Thyroid gland (tissue), 4 donors: Measurements from ENCODE around the gene SMIM15. TPM values are rescaled to one million over a fixed set of nuclear protein-coding genes. Genes with fewer than 3 reads are reported as not detected.

Source experiments
- DNase-seq, 2 donors: peaks; one replicate each; pipeline ENCODE4 v3.0.0-alpha.2; 2019
- H3K27ac ChIP-seq, 3 donors: fragments of 200-600 bp; sonication (generic); 1 replicate in 2 of 3; 2 replicates in 1 of 3; pipeline ENCODE4 v1.5.1; 2016 to 2019; ENCODE audit warnings: mild to moderate bottlenecking in 1 of 3, moderate library complexity in 1 of 3
- H3K27me3 ChIP-seq: fragments of 200-600 bp; sonication (generic); one replicate; pipeline ENCODE4 v1.5.1; 2019
- H3K36me3 ChIP-seq, 2 donors: fragments of 200-600 bp; sonication (generic); one replicate each; pipeline ENCODE4 v1.5.1; 2016 to 2019
- H3K4me1 ChIP-seq, 2 donors: fragments of 200-600 bp; sonication (generic); one replicate each; pipeline ENCODE4 v1.5.1; 2017 to 2019
- H3K4me3 ChIP-seq, 3 donors: fragments of 200-600 bp; sonication (generic); replicated peaks in 1 of 3; 1 replicate in 2 of 3; 2 replicates in 1 of 3; pipeline ENCODE4 v1.5.1; 2016; ENCODE audit warnings: mild to moderate bottlenecking in 1 of 3
- H3K9me3 ChIP-seq: fragments of 200-600 bp; sonication (generic); one replicate; pipeline ENCODE4 v1.5.1; 2017
- POLR2A ChIP-seq, 2 donors: fragments of 450-650 bp; IDR thresholded peaks; one replicate each; pipeline ENCODE4 v1.6.1; 2017; ENCODE audit warnings: antibody characterized with exemption in 2 of 2, mild to moderate bottlenecking in 2 of 2, moderate library complexity in 1 of 2
- WGBS, 2 donors: methylation state at CpG; one replicate each; pipeline ENCODE4 v1.1.5; 2017; 5-methylcytosine and 5-hydroxymethylcytosine counted together
- intact Hi-C: fragments of 100-400 bp; cut with DNase I; formaldehyde crosslinking; loops from one replicate; pipeline ENCODE4 v1.15.1; 2023
- total RNA-seq, 4 donors: library from RNA; depleted of rRNA; stranded (reverse); fragments of >200 nt; gene quantifications; one replicate each; pipeline ENCODE4 v1.2.3, GENCODE V29; 2016
- TF ChIP-seq, protein P1 (sequence below), 6 experiments: fragments of 200-600 bp in 3 of 6; fragments of 450-650 bp in 3 of 6; sonication (generic) in 3 of 6; IDR thresholded peaks; one replicate each; pipeline ENCODE4 v1.5.1; 2016 to 2019; ENCODE audit warnings: antibody characterized with exemption in 6 of 6, mild to moderate bottlenecking in 2 of 6, inconsistent platforms in 1 of 6, moderate library complexity in 1 of 6

Gene SMIM15
- total RNA-seq, 4 donors from 2014 or later = 37.4 to 55.9 (median 41.2) TPM

DNA sequence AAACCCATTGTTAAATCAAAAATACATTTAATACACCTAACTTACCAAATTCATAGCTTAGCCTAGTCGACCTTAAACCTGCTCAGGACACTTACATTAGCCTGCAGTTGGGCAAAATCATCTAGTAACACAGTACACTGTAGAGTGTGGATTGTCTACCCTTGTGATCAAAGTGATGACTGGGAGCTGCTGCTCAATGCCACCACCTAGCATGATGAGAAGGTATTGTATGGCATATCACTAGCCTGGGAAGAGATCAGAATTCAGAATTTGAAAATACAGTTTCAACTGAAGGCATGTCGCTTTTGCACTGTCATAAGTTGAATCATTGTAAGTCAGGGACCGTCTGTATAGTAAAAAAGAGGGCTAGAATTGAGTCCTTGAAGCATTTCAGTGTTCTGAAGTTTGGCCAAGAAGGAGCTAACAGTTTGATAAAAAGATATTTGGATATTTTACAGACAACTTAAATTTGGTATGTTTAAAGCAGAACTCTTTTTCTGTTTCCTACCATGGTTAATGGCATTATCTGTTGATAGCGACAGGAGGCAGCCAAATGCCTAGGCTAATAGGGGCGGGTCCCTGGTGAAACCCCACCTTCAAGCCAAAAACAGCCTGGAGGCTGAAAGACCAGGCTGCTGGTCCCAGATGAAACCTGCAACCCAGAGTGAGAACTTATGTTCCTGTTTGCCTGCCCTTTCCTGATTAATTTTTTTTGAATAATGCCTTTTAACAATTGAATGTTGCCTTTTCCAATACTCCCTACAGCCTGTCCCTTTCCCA, 23.0 kb downstream of the SMIM15 start:
- no peak overlapping the region for H3K27ac ChIP-seq
- no peaks in the 10 kb centered on the region for H3K4me1 ChIP-seq
- no peaks in the 10 kb centered on the region for H3K36me3 ChIP-seq
- H3K27me3 ChIP-seq = no peaks in the 10 kb centered on the region
- WGBS, 2 donors = 83 to 89% methylated on average over 5 of the region's 5 CpGs
- H3K4me3 ChIP-seq = no peak overlapping the region
- no peak for TF ChIP-seq POLR2A (IDR thresholded peaks at IDR 0.05)
- TF ChIP-seq, protein P1, sequence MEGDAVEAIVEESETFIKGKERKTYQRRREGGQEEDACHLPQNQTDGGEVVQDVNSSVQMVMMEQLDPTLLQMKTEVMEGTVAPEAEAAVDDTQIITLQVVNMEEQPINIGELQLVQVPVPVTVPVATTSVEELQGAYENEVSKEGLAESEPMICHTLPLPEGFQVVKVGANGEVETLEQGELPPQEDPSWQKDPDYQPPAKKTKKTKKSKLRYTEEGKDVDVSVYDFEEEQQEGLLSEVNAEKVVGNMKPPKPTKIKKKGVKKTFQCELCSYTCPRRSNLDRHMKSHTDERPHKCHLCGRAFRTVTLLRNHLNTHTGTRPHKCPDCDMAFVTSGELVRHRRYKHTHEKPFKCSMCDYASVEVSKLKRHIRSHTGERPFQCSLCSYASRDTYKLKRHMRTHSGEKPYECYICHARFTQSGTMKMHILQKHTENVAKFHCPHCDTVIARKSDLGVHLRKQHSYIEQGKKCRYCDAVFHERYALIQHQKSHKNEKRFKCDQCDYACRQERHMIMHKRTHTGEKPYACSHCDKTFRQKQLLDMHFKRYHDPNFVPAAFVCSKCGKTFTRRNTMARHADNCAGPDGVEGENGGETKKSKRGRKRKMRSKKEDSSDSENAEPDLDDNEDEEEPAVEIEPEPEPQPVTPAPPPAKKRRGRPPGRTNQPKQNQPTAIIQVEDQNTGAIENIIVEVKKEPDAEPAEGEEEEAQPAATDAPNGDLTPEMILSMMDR (IDR thresholded peaks at IDR 0.05) = peak in 1 of 6 experiments; percentile 11
- no peaks in the 10 kb centered on the region for H3K9me3 ChIP-seq
- DNase-seq = no peak
- intact Hi-C loops = no loop called here

DNA sequence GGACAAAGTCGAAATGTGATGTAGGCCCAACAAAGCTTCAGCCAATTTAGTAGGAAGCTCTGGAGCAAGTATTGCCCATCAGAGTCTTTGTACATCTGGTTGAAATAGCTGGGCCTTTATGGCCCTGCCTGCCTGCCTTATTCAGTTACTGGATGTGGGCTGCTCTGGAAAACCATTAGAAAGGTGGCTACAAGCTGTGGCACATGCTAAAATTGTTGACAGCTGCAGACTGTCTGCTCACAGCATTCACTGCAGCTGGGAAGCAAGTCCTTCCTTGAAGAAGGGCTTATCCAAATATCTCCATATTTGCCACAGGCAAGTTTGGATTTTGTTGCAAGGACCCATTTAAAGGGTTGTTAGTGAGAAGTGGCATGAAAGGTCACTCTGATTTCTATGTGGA, 24.4 kb downstream of the SMIM15 start:
- H3K27ac ChIP-seq = no peak overlapping the region
- H3K9me3 ChIP-seq = no peaks in the 10 kb centered on the region
- H3K36me3 ChIP-seq = no peaks in the 10 kb centered on the region
- no peak for DNase-seq
- TF ChIP-seq, protein P1 (IDR thresholded peaks at IDR 0.05) = no peak
- TF ChIP-seq POLR2A (IDR thresholded peaks at IDR 0.05) = no peak
- WGBS, 2 donors = 91 to 92% methylated on average over 1 of the region's 1 CpG
- intact Hi-C loops = no loop called here
- no peaks in the 10 kb centered on the region for H3K4me1 ChIP-seq
- H3K27me3 ChIP-seq = no peaks in the 10 kb centered on the region
- no peak overlapping the region for H3K4me3 ChIP-seq

DNA sequence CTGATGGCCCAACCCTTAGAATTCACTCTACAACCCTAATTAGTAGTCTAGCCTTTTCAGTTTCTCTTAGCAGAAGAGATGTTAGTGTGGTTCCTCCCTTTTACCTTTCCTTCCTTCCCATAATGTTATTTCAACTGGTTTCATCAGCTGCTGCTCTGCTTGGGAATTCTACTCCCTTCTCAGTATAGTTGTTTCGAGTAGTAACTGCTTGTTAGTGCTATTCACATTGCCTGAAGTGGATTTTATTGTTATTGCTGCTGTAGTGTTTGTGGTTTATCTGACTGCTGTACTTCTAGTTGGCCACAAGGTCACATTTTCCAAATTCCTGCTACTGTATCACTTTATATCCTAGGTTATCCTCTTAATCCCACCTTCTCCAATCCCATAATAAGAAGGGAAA, 29.7 kb downstream of the SMIM15 start:
- no peak for DNase-seq
- Histone ChIP-seq H3K4me3 (no peak overlapping the region), H3K27me3 (no peaks in the 10 kb centered on the region), H3K4me1 (no peaks in the 10 kb centered on the region), H3K9me3 (no peaks in the 10 kb centered on the region), H3K27ac (no peak overlapping the region), H3K36me3 (no peaks in the 10 kb centered on the region)
- TF ChIP-seq, protein P1 (IDR thresholded peaks at IDR 0.05) = no peak
- no peak for TF ChIP-seq POLR2A (IDR thresholded peaks at IDR 0.05)
- 74 to 78% methylated on average over 1 of the region's 1 CpG for WGBS, 2 donors
- intact Hi-C loops = no loop called here

DNA sequence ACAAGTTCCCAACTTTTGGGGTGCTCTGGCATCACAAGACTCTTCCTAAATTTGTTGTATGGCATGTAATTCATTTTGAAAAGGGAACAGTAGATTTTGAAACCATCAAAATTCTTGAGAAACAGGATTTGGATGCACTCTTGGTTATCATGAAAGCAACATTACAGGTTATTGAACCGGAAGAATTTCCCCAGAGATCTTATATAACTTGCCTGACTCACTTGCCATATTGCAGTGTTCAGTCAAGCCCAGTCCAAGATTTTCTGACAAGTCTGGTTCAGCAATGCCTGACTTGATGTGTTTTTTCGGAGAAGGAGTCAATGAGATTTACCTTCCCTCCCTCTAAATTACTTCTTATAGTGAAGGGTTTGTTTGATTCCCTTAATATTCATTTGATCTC, 32.0 kb downstream of the SMIM15 start:
- no peak overlapping the region for H3K4me3 ChIP-seq
- no peak for DNase-seq
- no peaks in the 10 kb centered on the region for H3K4me1 ChIP-seq
- no peaks in the 10 kb centered on the region for H3K9me3 ChIP-seq
- intact Hi-C loops = no loop called here
- WGBS, 2 donors = 86 to 89% methylated on average over 2 of the region's 2 CpGs
- H3K27ac ChIP-seq = no peak overlapping the region
- H3K36me3 ChIP-seq = no peaks in the 10 kb centered on the region
- TF ChIP-seq, protein P1 (IDR thresholded peaks at IDR 0.05) = no peak
- no peak for TF ChIP-seq POLR2A (IDR thresholded peaks at IDR 0.05)
- H3K27me3 ChIP-seq = no peaks in the 10 kb centered on the region

DNA sequence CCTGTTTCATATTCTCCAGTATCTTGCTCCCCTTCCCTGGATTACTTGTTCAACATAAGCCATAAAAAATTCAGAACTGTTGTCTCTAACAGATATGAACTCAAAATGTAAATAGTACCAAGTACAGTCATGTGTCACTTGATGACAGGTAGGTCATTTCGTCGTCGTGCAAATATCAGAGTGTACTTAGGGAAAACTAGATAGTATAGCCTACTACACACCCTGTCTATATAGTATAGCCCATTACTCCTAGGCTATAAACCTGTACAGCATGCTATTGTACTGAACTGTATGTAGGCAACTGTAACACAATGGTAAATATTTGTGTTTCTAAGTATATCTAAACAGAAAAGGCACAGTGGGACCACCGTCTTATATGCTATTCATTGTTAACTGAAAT, 39.1 kb downstream of the SMIM15 start:
- WGBS, 2 donors = 96% methylated on average over 4 of the region's 4 CpGs
- H3K27ac ChIP-seq = no peak overlapping the region
- TF ChIP-seq, protein P1 (IDR thresholded peaks at IDR 0.05) = no peak
- TF ChIP-seq POLR2A (IDR thresholded peaks at IDR 0.05) = no peak
- no peaks in the 10 kb centered on the region for H3K9me3 ChIP-seq
- H3K27me3 ChIP-seq = no peaks in the 10 kb centered on the region
- DNase-seq = no peak
- no peaks in the 10 kb centered on the region for H3K36me3 ChIP-seq
- H3K4me1 ChIP-seq = no peaks in the 10 kb centered on the region
- no peak overlapping the region for H3K4me3 ChIP-seq
- intact Hi-C loops = no loop called here
